AG10803 (cell line): ENCODE results near the gene CCDC40.

Experiments
- DNase-seq: peaks from one replicate; pipeline ENCODE4 v3.0.0; 2010; ENCODE audit warnings: low read depth
- H3K4me3 ChIP-seq: 2 replicates; pipeline ENCODE4 v1.5.1; 2011; ENCODE audit warnings: mild to moderate bottlenecking, low read length, control low read depth
- CTCF ChIP-seq: conservative IDR thresholded peaks from 2 replicates; pipeline ENCODE4 v1.5.1; 2011; ENCODE audit warnings: mild to moderate bottlenecking, low read length, control low read depth, inconsistent platforms

Gene CCDC40

GRCh38 chr17:80007939-80008338 lies 28.5 kb upstream of the CCDC40 start:
- H3K4me3 ChIP-seq: no peak overlapping the region
- no peak for DNase-seq
- no peak for TF ChIP-seq CTCF

GRCh38 chr17:80008383-80008840 lies 28.0 kb upstream of the CCDC40 start:
- peak; percentile 86 for TF ChIP-seq CTCF
- peak; percentile 42 for DNase-seq
- no peak overlapping the region for H3K4me3 ChIP-seq

GRCh38 chr17:80008848-80009247 lies 27.6 kb upstream of the CCDC40 start:
- DNase-seq: no peak
- no peak for TF ChIP-seq CTCF
- H3K4me3 ChIP-seq: no peak overlapping the region

GRCh38 chr17:80009391-80010282 lies 26.8 kb upstream of the CCDC40 start:
- DNase-seq: no peak
- H3K4me3 ChIP-seq: no peak overlapping the region
- no peak for TF ChIP-seq CTCF

GRCh38 chr17:80010283-80010858 lies 26.1 kb upstream of the CCDC40 start:
- no peak for DNase-seq
- no peak overlapping the region for H3K4me3 ChIP-seq
- no peak for TF ChIP-seq CTCF

- TF ChIP-seq CTCF: no peak
- DNase-seq: no peak
- H3K4me3 ChIP-seq: no peak overlapping the region
Measured at GRCh38 chr17:80011989-80012555, 24.4 kb upstream of the CCDC40 start.
